ENCODE measurements around the gene SLC26A3.

SLC26A3 gene

GRCh38 chr7:107743567-107744344 is 59.3 kb downstream of the SLC26A3 start, which contains the start of gene CBLL1:
Gene CBLL1, plus strand, starts transcription at chr7:107744142. Its CDS starts 22 bp downstream, at chr7:107744164.
- peak; percentile 96 for DNase-seq

GRCh38 chr7:107742678-107743566 is 60.1 kb downstream of the SLC26A3 start:
- DNase-seq = no peak

- DNase-seq = no peak
Measured at GRCh38 chr7:107728276-107728675, 74.7 kb downstream of the SLC26A3 start.

GRCh38 chr7:107726356-107727130 is 76.5 kb downstream of the SLC26A3 start:
- DNase-seq = no peak

- peak; percentile 64 for DNase-seq
Measured at GRCh38 chr7:107725138-107725740, 77.8 kb downstream of the SLC26A3 start.

GRCh38 chr7:107723255-107723654 is 79.8 kb downstream of the SLC26A3 start:
- no peak for DNase-seq

GRCh38 chr7:107721286-107721685 is 81.7 kb downstream of the SLC26A3 start:
- DNase-seq = no peak

GRCh38 chr7:107718456-107719193 is 84.4 kb downstream of the SLC26A3 start:
- no peak for DNase-seq

GRCh38 chr7:107715531-107715930 is 87.5 kb downstream of the SLC26A3 start:
- no peak for DNase-seq
